Suppressor macrophage treated with lipopolysaccharide for 1 hour (primary cell): Measurements from ENCODE around the gene IL6.
"Not testable (repeated sequence)": the region's sequence is repeated elsewhere in the genome, so short reads cannot be mapped to it uniquely, and the experiment has no call there.

ENCODE experiments used
- DNase-seq, 3 donors: peaks; one replicate each; pipeline ENCODE4 v3.0.0-alpha.2; 2020 to 2022

The IL6 gene

DNA sequence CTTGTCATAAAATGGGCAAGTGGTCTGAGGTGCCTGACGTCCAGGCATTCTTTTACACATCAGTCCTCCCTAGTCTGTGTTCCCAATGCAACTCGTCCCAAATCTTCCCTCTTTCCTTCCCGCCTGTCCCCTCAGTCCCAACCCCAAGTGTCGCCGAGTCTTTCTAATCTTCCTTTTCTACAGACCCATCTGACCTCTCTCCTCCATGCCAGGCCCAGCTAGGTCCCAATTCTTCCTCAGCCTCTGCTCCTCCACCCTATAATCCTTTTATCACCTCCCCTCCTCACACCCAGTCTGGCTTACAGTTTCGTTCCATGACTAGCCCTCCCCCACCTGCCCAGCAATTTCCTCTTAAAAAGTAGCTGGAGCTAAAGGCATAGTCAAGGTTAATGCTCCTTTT, 22.3 kb upstream of the IL6 start:
- DNase-seq: not testable (repeated sequence)

DNA sequence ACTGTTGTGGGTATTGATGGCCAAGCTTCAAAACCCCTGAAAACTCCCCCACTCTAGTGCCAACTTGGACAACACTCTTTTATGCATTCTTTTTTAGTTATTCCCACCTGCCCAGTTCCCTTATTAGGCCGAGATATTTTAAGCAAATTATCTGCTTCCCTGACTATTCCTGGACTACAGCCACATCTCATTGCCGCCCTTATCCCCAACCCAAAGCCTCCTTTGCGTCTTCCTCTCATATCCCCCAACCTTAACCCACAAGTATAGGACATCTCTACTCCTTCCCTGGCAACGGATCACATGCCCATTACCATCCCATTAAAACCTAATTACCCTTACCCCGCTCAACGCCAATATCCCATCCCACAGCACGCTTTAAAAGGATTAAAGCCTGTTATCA, 21.1 kb upstream of the IL6 start:
- not testable (repeated sequence) for DNase-seq

DNA sequence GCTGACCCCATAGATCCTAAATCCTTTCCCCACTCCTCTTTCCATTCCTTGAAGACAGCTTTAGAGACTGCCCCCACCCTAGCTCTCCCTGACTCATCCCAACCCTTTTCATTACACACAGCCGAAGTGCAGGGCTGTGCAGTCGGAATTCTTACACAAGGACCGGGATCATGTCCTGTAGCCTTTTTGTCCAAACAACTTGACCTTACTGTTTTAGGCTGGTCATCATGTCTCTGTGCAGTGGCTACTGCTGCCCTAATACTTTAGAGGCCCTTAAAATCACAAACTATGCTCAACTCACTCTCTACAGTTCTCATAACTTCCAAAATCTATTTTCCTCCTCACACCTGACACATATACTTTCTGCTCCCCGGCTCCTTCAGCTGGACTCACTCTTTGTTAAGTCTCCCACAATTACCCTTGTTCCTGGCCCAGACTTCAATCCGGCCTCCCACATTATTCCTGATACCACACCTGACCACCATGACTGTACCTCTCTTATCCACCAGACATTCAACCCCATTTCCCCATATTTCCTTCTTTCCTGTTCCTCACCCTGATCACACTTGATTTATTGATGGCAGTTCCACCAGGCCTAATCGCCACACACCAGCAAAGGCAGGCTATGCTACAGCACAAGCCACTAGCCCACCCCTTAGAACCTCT, 19.8 kb upstream of the IL6 start:
- not testable (repeated sequence) for DNase-seq

DNA sequence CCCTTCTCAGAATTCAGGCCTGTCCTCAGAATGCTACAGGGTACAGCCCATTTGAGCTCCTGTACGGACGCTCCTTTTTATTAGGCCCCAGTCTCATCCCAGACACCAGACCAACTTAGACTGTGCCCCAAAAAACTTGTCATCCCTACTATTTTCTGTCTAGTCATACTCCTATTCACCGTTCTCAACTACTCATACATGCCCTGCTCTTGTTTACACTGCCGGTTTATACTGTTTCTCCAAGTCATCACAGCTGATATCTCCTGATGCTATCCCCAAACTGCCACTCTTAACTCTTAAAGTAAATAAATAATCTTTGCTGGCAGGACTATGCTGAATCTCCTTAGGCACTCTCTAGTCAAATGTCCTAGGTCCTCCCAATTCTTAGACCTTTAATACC, 18.8 kb upstream of the IL6 start:
- not testable (repeated sequence) for DNase-seq

DNA sequence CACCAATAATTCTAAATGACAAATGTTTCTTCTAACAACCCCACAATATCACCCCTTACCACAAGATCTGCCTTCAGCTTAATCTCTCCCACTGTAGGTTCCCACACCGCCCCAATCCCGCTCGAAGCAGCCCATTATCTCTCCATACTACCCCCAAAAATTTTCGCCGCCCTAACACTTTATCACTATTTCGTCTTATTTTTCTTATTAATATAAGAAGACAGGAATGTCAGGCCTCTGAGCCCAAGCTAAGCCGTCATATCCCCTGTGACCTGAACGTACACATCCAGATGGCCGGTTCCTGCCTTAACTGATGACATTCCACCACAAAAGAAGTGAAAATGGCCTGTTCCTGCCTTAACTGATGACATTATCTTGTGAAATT, 18.3 kb upstream of the IL6 start:
- not testable (repeated sequence) for DNase-seq

DNA sequence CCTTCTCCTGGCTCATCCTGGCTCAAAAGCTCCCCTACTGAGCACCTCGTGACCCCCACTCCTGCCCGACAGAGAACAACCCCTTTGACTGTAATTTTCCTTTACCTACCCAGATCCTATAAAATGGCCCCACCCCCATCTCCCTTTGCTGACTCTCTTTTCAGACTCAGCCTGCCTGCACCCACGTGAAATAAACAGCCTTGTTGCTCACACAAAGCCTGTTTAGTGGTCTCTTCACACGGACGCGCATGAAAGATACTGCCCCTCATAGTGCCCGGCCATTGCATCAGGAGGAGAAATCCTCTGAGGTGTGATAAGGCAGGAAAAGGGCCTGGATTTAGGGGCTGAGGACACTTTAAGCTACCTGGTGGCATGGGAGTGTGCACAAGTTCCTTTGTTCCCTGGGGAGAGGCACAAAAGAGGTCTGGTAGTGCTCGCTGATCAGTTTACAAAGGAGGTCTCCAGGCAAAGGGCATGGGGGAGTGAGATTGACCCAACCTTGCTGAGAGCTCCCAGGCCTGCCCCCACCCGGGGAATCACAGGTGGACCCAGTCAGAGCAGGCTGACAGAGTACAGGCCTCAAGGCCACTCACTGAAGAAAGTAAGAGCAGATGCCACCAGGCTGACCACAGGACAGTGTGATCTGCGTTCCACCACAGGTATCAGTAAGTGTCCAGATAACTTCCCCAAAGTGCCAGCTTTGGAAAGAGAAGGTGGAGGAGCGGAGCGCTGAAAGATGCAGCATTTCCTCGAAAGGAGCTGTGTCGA, 17.8 kb upstream of the IL6 start:
- DNase-seq: peak in 1 of 3 donors; percentile 16

DNA sequence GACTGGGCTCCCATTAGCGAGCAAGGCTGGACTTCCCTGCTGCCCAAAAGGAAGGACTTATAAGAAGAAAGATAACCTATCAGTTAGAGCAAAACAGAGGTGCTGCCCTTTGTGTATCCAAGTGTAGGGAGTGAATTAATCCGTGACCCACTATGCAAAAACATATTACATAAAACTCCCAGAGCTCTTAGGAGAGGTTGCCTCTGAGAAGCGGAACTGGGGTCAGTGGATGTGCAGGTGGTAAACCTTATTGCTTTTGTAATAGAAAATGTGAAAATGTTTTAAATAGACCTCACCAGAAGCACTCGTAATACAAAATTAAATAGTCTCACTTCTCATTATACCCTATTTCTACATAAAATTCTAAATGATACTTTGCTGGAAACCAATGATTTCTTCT, 17.1 kb upstream of the IL6 start:
- no peak for DNase-seq

DNA sequence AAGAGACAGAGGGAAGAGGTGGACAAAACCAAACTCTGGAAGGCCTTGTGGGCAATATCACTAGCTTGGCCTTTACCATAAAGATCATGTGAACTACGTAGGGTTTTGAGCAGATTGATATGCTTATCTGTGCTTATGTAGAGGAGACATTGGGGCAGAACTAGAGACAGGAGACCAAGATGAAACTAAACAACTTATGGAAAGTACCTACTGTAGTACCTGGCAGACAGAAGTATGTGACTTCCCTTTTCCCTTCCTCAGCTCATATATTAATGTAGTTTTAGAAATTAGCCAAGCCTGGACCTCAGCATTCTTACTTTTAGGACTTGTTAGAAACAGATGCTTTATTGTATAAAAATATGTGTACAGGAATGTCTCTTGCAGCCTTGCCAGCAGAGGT, 14.0 kb upstream of the IL6 start:
- no peak for DNase-seq

DNA sequence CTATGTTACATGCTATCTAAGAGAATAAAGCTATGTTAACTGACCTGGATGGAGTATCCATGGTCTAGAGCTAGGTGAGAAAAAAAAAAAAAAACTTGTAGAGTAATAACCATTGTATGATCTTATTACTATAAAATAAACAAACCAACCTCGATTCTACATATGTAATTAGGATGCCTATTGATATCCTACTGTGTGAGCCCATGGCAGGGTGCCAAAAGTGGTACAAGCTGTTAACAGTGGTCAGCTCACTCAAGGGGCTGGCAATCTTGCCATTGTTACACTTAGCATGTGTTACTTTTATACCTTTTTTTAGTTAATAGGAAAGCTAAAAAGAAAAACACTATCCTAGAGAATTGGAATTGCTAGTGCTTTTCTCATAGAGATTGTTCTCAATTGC, 13.5 kb upstream of the IL6 start:
- no peak for DNase-seq

DNA sequence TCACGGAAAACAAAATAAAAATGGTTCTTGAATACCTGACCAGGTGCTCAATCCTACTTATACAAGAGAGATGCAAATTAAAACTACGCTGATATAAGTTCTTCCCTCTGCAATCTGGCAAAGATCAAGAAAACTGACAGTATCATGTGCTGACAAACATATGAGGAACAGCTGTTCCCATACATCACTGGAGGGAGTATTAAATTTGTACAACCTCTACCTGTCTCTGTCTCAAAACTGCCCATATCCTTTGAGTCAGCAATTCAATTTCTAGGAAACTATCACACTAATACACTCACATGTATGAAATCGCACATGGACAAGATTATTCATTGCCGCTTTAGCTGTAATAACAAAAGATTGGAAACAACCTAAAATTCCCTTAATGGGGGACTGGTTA, 11.0 kb upstream of the IL6 start:
- peak in 1 of 3 donors; percentile 29 for DNase-seq

DNA sequence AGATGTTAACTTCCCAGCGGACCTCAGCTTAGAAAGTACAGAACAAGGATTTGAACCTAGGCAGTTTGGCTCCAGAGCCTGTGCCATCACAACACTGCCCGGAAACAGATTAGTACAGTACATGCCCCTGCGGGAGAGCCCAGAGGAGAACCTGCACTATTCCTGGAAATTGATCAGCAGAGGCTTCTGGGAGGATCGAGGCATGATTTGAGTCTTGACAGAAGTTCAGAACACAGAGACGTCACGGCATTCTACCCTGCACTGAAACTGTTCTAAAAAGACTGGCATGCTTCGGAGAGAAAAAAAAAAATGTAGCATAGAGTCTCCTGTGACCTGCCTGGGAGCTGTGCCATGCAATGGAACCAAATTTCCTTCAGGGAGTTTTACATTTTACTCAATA, 9.2 kb upstream of the IL6 start:
- no peak for DNase-seq

DNA sequence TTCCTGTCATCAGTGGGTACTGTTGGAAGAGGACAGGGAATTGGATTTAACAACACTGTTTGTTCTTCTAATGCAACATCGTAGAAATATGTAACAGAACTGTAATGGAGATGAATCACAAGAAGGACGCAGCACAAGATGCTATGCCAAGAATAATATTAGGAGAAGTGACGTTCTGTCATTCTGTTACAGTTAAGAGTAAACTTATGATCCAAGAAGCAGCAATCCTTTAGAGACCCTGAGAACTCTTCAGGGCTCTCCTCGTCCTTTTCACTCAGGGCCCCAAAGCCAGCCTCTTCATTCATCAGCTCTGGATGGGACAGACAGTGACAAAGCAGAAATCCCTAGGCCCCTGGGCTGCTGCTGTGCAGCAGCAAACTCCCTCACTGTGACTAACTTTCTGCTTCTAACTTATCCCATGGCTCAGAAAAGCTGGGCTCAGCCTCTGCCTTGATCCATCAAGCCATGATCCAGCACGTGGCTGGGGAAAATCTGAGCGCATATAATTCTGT, 8.7 kb upstream of the IL6 start:
- peak in 1 of 3 donors; percentile 10 for DNase-seq

DNA sequence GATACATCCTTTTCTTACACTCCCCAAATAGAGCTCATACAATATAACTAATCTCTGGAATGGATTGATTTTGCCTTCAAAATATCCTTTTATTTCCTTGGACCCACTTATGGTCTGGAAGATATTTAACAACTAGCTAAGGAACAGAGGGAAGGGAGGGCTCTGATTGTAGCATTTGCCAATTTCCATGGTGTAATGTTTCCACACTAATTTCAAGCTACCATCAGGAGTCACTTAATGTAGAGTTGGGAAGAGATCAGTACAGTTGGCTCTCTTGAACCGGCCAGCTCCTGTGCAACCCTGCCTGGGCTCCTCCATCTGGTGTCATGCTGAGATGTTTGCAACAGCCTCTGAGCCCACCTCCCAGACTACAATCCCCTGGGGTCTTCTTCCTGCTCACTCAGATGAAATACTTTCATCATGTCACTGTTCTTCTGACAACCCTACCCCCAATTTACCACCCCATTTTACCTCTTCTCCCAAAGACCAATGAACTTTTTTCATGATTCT, 8.0 kb upstream of the IL6 start:
- DNase-seq: peak in 1 of 3 donors; percentile 15

DNA sequence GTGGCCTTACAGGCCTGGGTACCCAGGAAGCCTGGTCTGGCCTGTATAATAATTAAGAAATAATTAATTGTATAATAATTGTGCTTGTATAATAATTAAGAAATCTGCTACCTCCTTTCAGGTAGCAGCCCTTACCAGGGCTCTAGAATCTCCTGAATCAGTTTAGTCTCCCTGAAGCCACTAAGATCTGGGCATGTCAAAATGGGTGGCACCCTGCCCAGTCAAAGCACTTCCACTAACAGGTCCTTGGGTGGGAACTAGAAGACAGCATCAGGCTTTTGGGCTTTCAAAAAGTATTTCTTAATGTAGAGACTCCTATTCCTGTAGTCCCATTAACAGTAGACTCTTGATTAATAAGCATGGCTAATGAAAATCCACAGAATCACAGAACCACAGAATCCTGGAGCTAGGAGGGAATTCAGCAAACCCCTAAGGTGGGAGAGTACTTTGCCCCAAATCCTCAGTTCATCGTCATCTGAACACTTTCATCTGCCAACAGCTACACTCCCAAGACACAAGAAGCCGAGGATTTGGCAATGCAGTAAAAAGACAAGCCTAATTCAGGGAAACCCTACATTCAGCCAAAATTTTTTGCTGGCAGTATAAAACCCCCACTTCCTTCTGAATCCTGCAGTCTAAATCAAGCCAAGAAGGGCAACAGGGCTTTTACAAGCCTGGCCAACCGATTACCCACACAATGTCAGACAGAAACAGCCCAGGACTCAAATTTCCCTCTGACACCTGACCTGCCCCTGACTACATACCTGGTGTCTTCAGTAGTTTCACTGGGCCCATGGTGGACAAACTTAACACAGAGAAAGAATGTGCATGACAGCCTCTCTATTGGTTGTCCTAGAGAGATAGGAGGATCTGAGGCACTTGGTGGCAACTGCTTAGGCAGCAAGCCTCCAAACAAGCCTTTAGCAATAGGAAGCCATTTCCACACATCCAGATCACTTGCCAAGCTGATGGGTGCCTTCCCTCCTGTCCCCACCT, 5.9 kb upstream of the IL6 start:
- DNase-seq: peak in 1 of 3 donors; percentile 60

DNA sequence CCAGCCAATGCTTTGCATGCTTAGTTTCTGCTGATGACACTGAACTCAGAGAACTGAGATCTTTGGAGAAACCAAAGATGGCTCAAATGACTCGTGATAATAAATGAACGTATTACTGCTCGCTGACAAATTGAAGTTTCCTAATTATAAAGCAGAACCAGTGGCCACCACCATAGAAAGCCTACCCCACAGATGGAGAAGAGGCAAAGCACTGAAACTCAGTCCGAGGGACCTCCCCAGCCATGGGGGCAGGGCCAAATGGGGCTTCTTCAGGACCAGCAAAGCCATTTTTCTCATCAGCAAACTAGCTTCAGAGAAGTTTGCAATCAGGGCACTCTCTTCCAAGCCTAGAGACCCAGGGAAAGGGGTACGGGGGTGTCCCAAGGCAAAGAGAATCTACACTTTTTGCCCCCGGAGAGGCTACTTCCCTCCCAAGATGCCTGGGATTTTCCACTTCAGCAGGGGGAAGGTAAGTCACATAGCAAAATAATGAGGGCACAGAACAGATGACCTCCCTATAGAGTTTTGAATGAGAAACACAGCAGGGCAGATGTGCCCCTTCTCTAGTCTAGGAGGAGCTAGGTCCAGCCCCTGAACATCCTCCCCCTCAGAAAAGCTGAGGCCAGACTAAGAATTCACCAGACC, 4.3 kb upstream of the IL6 start:
- DNase-seq: peak; percentile 78 to 90 (median 79)

DNA sequence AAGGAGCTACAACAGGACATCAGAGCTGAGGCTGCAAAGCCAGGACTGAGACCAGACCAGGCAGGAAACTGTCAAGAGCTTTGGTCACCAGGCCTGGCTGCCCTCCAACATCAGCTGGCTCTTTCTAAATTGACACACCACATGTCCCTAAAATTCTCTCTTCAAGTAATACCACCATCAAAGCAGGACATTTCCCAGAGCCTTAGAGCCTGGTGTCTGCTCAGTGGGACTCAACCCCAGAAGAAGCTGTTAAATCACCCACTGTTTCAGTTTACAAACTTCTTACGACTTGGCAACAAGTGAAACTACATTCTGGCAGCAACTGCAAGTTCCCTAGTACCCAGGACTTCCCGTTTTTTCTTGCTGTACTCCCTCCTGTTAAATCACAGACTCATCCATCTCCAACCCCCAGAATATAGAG, 3.8 kb upstream of the IL6 start:
- peak; percentile 79 to 95 (median 85) for DNase-seq

DNA sequence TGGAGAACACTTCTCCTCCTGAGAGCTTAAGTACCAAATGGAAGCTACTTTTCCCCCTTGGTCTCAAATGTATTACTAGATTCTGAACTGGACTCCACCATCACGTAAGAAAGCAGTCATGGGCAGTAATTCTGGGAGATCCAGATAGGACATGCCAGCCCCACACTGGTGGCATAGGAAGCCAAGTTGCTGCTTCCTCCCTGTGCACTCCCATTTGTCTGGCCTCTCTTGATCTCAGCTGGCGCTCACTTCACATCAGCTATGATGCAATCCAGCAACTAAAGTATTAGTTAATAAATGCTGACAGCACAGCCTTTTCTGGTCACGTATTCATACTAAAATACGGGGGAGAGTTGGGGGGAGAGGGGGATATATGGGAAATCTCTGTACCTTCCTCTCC, 3.4 kb upstream of the IL6 start:
- peak; percentile 68 to 85 (median 70) for DNase-seq

DNA sequence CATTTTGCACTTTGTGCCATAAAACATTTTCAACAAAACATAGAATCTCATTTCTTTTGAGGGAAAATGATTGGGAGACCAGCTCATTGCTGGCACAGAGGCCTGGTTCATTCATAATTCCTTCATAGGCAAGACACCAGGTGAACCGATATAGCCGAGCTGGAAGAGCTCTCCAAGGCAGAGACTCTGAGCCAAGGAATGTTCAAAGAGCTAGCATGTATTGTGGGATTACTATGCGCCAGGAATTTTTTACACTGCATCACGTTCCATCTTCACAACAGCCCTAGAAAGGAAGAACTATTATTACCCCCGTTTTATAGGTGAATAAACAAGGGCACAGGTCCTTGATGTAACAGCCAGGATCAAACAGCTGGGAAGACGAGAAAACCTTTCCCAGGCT, 2.1 kb upstream of the IL6 start:
- DNase-seq: no peak

DNA sequence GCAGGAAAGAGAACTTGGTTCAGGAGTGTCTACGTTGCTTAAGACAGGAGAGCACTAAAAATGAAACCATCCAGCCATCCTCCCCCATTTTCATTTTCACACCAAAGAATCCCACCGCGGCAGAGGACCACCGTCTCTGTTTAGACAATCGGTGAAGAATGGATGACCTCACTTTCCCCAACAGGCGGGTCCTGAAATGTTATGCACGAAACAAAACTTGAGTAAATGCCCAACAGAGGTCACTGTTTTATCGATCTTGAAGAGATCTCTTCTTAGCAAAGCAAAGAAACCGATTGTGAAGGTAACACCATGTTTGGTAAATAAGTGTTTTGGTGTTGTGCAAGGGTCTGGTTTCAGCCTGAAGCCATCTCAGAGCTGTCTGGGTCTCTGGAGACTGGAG, 1.4 kb upstream of the IL6 start:
- peak in 2 of 3 donors; percentile 26 to 52 for DNase-seq

DNA sequence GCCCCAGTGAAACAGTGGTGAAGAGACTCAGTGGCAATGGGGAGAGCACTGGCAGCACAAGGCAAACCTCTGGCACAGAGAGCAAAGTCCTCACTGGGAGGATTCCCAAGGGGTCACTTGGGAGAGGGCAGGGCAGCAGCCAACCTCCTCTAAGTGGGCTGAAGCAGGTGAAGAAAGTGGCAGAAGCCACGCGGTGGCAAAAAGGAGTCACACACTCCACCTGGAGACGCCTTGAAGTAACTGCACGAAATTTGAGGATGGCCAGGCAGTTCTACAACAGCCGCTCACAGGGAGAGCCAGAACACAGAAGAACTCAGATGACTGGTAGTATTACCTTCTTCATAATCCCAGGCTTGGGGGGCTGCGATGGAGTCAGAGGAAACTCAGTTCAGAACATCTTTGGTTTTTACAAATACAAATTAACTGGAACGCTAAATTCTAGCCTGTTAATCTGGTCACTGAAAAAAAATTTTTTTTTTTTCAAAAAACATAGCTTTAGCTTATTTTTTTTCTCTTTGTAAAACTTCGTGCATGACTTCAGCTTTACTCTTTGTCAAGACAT, 574 bp upstream of the IL6 start:
- DNase-seq: peak; percentile 60 to 67 (median 63)

DNA sequence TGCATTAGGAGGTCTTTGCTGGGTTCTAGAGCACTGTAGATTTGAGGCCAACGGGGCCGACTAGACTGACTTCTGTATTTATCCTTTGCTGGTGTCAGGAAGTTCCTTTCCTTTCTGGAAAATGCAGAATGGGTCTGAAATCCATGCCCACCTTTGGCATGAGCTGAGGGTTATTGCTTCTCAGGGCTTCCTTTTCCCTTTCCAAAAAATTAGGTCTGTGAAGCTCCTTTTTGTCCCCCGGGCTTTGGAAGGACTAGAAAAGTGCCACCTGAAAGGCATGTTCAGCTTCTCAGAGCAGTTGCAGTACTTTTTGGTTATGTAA, 675 bp downstream of the IL6 start:
- peak in 1 of 3 donors; percentile 39 for DNase-seq

DNA sequence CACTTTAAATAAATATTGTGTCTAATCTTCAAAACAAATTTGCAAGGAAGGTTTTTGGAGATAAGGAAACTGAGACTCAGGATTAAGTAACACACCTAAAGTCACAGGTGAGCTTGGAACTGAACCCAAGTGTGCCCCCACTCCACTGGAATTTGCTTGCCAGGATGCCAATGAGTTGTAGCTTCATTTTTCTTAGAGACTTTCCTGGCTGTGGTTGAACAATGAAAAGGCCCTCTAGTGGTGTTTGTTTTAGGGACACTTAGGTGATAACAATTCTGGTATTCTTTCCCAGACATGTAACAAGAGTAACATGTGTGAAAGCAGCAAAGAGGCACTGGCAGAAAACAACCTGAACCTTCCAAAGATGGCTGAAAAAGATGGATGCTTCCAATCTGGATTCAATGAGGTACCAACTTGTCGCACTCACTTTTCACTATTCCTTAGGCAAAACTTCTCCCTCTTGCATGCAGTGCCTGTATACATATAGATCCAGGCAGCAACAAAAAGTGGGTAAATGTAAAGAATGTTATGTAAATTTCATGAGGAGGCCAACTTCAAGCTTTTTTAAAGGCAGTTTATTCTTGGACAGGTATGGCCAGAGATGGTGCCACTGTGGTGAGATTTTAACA, 1.5 kb downstream of the IL6 start:
- DNase-seq: peak; percentile 64 to 74 (median 69)
